ENCODE measurements around the gene CFAP92. TPM values are rescaled to one million over a fixed set of nuclear protein-coding genes. Genes with fewer than 3 reads are reported as not detected.

Gene CFAP92
- total RNA-seq, 1 donor from 2014 or later: 3.7 TPM

DNA sequence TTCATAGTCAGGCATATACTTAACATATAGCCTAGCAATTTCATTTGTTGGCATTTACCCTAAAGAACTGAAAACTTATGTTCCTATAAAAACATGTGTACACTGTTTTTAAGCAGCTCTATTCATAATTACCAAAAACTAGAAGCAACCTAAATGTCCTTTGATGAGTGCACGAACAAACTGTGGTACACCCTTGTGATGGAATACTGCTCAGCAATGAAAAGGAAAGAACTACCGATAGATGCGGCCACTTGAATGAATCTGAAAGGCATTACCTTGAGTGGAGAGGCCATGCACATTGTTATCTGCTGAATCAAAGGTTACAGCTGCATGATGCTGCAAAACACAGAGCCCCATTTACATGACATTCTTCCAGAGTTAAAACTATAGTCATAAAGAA lies 44.7 kb downstream of the CFAP92 start:
- no peak overlapping the region for H3K27ac Mint-ChIP-seq (ENCODE audit: unreplicated experiment)
- TF ChIP-seq CTCF (IDR thresholded peaks at IDR 0.05; ENCODE audit: unreplicated experiment): no peak
- peaks cover 11% of the 10 kb centered on the region for H3K9me3 Mint-ChIP-seq (ENCODE audit: unreplicated experiment)
- no peak for DNase-seq (ENCODE audit: low spot score)
- H3K4me1 Mint-ChIP-seq (ENCODE audit: unreplicated experiment): peaks cover 9% of the 10 kb centered on the region
- H3K4me3 Mint-ChIP-seq (ENCODE audit: unreplicated experiment): no peak overlapping the region
- H3K36me3 Mint-ChIP-seq (ENCODE audit: low read depth, unreplicated experiment): peaks cover 8% of the 10 kb centered on the region
- H3K27me3 Mint-ChIP-seq (ENCODE audit: unreplicated experiment): peaks cover 8% of the 10 kb centered on the region

- Mint-ChIP-seq H3K27ac (ENCODE audit: unreplicated experiment) (no peak overlapping the region), H3K4me3 (ENCODE audit: unreplicated experiment) (no peak overlapping the region), H3K4me1 (ENCODE audit: unreplicated experiment) (peaks cover 9% of the 10 kb centered on the region), H3K36me3 (ENCODE audit: low read depth, unreplicated experiment) (no peaks in the 10 kb centered on the region), H3K27me3 (ENCODE audit: unreplicated experiment) (peaks cover 1% of the 10 kb centered on the region), H3K9me3 (ENCODE audit: unreplicated experiment) (no peaks in the 10 kb centered on the region)
- no peak for TF ChIP-seq CTCF (IDR thresholded peaks at IDR 0.05; ENCODE audit: unreplicated experiment)
- DNase-seq (ENCODE audit: low spot score): no peak
These were observed 47.5 kb downstream of the CFAP92 start for GRCh38 chr3:128946411-128946810.

GRCh38 chr3:128945878-128946175 lies 48.0 kb downstream of the CFAP92 start:
- Mint-ChIP-seq H3K4me1 (ENCODE audit: unreplicated experiment) (peaks cover 9% of the 10 kb centered on the region), H3K9me3 (ENCODE audit: unreplicated experiment) (no peaks in the 10 kb centered on the region), H3K27me3 (ENCODE audit: unreplicated experiment) (peaks cover 1% of the 10 kb centered on the region), H3K27ac (ENCODE audit: unreplicated experiment) (no peak overlapping the region), H3K4me3 (ENCODE audit: unreplicated experiment) (no peak overlapping the region), H3K36me3 (ENCODE audit: low read depth, unreplicated experiment) (no peaks in the 10 kb centered on the region)
- no peak for TF ChIP-seq CTCF (IDR thresholded peaks at IDR 0.05; ENCODE audit: unreplicated experiment)
- no peak for DNase-seq (ENCODE audit: low spot score)

DNA sequence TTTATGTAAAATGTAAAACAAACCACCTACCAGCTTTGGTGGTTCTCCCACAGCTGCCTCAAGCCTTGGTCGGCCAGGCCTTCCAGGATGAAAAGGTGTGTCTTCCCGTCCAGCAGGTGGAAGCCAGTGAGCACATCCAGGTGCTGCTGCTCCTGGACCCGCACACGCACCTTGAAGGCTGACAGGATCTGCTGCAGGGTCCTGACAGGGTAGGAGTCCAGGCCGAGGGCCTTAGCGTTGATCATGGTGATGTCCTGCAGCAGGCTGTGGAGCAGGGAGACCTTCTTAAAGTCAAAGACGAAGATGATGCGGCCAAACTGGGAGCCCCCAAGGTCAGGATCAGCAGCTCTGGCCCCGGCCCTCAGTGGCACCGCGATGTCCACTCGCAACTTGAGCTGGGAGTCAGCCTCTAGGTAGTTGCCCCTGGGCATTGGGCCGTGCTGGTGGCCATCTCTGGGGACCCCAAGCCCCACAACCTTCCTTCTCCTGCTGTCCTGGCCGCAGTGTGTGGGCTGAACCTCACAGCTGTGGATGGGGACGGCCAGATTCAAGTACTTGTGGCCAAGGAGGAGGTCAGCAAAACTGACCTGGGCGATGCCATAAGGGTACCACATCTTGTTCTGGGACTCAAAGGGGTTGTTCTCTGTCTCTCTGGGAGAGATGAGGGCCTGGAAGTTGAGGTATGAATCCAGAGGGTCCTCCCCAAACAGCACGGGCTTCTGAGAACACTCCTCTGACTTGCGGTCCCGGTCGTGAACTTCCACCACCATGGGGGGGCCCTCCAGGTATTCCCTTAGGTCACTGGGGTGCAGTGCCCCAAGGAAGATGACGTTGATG lies 48.6 kb downstream of the CFAP92 start:
- peaks cover 1% of the 10 kb centered on the region for H3K27me3 Mint-ChIP-seq (ENCODE audit: unreplicated experiment)
- DNase-seq (ENCODE audit: low spot score): no peak

More for the DNA sequence above, 48.6 kb downstream of the CFAP92 start:
- Mint-ChIP-seq H3K4me1 (ENCODE audit: unreplicated experiment) (peaks cover 3% of the 10 kb centered on the region), H3K4me3 (ENCODE audit: unreplicated experiment) (no peak overlapping the region), H3K36me3 (ENCODE audit: low read depth, unreplicated experiment) (no peaks in the 10 kb centered on the region), H3K9me3 (ENCODE audit: unreplicated experiment) (no peaks in the 10 kb centered on the region), H3K27ac (ENCODE audit: unreplicated experiment) (no peak overlapping the region)
- no peak for TF ChIP-seq CTCF (IDR thresholded peaks at IDR 0.05; ENCODE audit: unreplicated experiment)

Measured in endothelial cell (in vitro differentiated cells).